GM12878 (cell line): ENCODE measurements around the gene GALP. TPM values are rescaled to one million over a fixed set of nuclear protein-coding genes. Genes with fewer than 3 reads are reported as not detected.

Source experiments
- ATAC-seq: fragments of 200-7000 bp; cut with Tn5 transposase; 3 replicates; pipeline ENCODE4 v1.9.1; 2020; ENCODE audit warnings: mild to moderate bottlenecking, moderate library complexity
- BruUV-seq: library from RNA; stranded (reverse); fragments of 400-500 nt; replicated peaks from 2 replicates; lab custom pipeline; 2021; lab: Mats Ljungman, UMichigan
- CTCF ChIA-PET: fragments of 300-600 bp; sonication (Branson Sonifier 250); formaldehyde crosslinking; extraction: SDS; loops from one replicate; lab custom pipeline; 2021; ENCODE audit warnings: inconsistent platforms; lab: Yijun Ruan, JAX
- POLR2A ChIA-PET: fragments of 350-600 bp; formaldehyde crosslinking; extraction: SDS; loops from one replicate; lab custom pipeline; 2021; ENCODE audit warnings: inconsistent platforms; lab: Charles Lee
- RAD21 ChIA-PET: fragments of 300-600 bp; sonication (Branson Sonifier 250); formaldehyde crosslinking; loops from one replicate; lab custom pipeline; 2023; ENCODE audit warnings: antibody characterized with exemption; ENCODE audit not compliant: unreplicated experiment; lab: Charles Lee
- SMC1A ChIA-PET: fragments of 300-600 bp; sonication (Branson Sonifier 250); formaldehyde crosslinking; loops from one replicate; lab custom pipeline; 2023; ENCODE audit not compliant: unreplicated experiment, uncharacterized antibody; lab: Charles Lee
- DNase-seq: peaks from one replicate; pipeline ENCODE4 v3.0.0-alpha.2; 2011; ENCODE audit warnings: low read depth, low spot score
- FAIRE-seq: peaks from 3 replicates; lab custom pipeline; 2011; peaks lifted over from hg19 to GRCh38; lab: Jason Lieb, UNC
- H2AFZ ChIP-seq: 2 replicates; pipeline ENCODE4 v1.6.0; 2011; ENCODE audit warnings: low read depth, low read length, control low read depth; ENCODE audit not compliant: control insufficient read depth
- H3K27ac ChIP-seq: 2 replicates; pipeline ENCODE4 v1.5.1; 2011; ENCODE audit warnings: control low read depth; ENCODE audit not compliant: control insufficient read depth, insufficient read depth
- H3K27me3 ChIP-seq, 2 experiments: replicated peaks in 1 of 2; 2 replicates each; pipeline versions ENCODE4 v1.6.0 to v1.6.1; 2011; ENCODE audit warnings: low read length in 1 of 2; ENCODE audit not compliant: control insufficient read depth in 2 of 2, insufficient read depth in 2 of 2
- H3K36me3 ChIP-seq, 2 experiments: 2 replicates each; pipeline ENCODE4 v1.5.1; 2011; ENCODE audit warnings: low read length in 1 of 2; ENCODE audit not compliant: control insufficient read depth in 2 of 2, insufficient read depth in 2 of 2
- H3K4me1 ChIP-seq: 2 replicates; pipeline ENCODE4 v1.6.1; 2011; ENCODE audit warnings: mild to moderate bottlenecking, low read length, moderate library complexity, mixed read lengths; ENCODE audit not compliant: control insufficient read depth, insufficient read depth
- H3K4me2 ChIP-seq: 2 replicates; pipeline ENCODE4 v1.6.0; 2011; ENCODE audit warnings: control low read depth; ENCODE audit not compliant: control insufficient read depth, insufficient read depth
- H3K4me3 ChIP-seq: fragments of 200-600 bp; sonication (generic); 2 replicates; pipeline ENCODE4 v1.5.1; 2016
- H3K79me2 ChIP-seq: 2 replicates; pipeline ENCODE4 v1.6.0; 2011; ENCODE audit warnings: low read length; ENCODE audit not compliant: control insufficient read depth, insufficient read depth
- H3K9ac ChIP-seq: 2 replicates; pipeline ENCODE4 v1.8.0; 2011; ENCODE audit warnings: low read length, control low read depth, mixed read lengths; ENCODE audit not compliant: control insufficient read depth, insufficient read depth
- H3K9me3 ChIP-seq: replicated peaks from 3 replicates; pipeline ENCODE4 v1.5.1; 2011; ENCODE audit warnings: mild to moderate bottlenecking, low read length; ENCODE audit not compliant: control insufficient read depth, insufficient read depth
- H4K20me1 ChIP-seq: 2 replicates; pipeline ENCODE4 v1.6.0; 2011; ENCODE audit not compliant: control insufficient read depth, insufficient read depth
- BHLHE40 ChIP-seq, 2 experiments: fragments of 450-650 bp in 1 of 2; IDR thresholded peaks; 2 replicates each; pipeline ENCODE4 v1.6.1; 2011 to 2017; ENCODE audit warnings: low read depth in 2 of 2, borderline replicate concordance in 1 of 2, improper control_type of control experiment in 1 of 2, low read length in 1 of 2, mild to moderate bottlenecking in 1 of 2
- RB1 ChIP-seq: fragments of 450-650 bp; formaldehyde crosslinking; IDR thresholded peaks from 2 replicates; pipeline ENCODE4 v1.6.1; 2017; ENCODE audit warnings: mild to moderate bottlenecking, borderline replicate concordance
- RFX5 ChIP-seq: IDR thresholded peaks from 2 replicates; pipeline ENCODE4 v1.6.1; 2011; ENCODE audit warnings: low read depth, low read length, improper control_type of control experiment
- SMAD1 ChIP-seq: fragments of 450-650 bp; IDR thresholded peaks from 2 replicates; pipeline ENCODE4 v1.6.1; 2018; ENCODE audit warnings: mild to moderate bottlenecking, low read depth; ENCODE audit not compliant: partially characterized antibody
- STAT1 ChIP-seq: fragments of 450-650 bp; conservative IDR thresholded peaks from 2 replicates; pipeline ENCODE4 v1.6.1; 2014; ENCODE audit warnings: antibody characterized with exemption, mild to moderate bottlenecking
- WGBS: methylation state at CpG from one replicate; pipeline ENCODE4 v1.1.6; 2016; ENCODE audit warnings: low lambda C conversion rate; ENCODE audit not compliant: insufficient replicate concordance, insufficient coverage; ENCODE audit errors: missing lambda C conversion rate; 5-methylcytosine and 5-hydroxymethylcytosine counted together
- in situ Hi-C: fragments of 300-500 bp; cut with MboI; formaldehyde crosslinking; loops from 9 replicates; pipeline ENCODE4 v1.14.3; 2018; ENCODE audit warnings: mixed read lengths
- intact Hi-C: fragments of 100-400 bp; cut with micrococcal nuclease; formaldehyde crosslinking; loops from one replicate; pipeline ENCODE4 v1.14.2; 2022; ENCODE audit not compliant: unreplicated experiment
- polyA plus RNA-seq, 11 experiments: library from polyadenylated mRNA; depleted of rRNA in 4 of 11; unstranded in 6 of 11; stranded (reverse) in 5 of 11; fragments of >200 nt; fragmentation: Nextera tagmentation in 4 of 11; fragmentation: Illumina TruSeq in 1 of 11; extraction: Ambion mirVana in 4 of 11; extraction: Trizol in 1 of 11; gene quantifications; 1 replicate in 1 of 11; 2 replicates in 10 of 11; pipeline versions ENCODE4 v1.2.1 to v1.2.3, GENCODE V29; 2011 to 2016; ENCODE audit warnings: inconsistent platforms in 2 of 11, missing spikeins in 2 of 11, low read depth in 1 of 11
- total RNA-seq, 4 experiments: library from RNA; depleted of rRNA in 3 of 4; stranded (reverse); fragments of >200 nt in 3 of 4; fragmentation: Illumina TruSeq in 1 of 4; extraction: Trizol in 1 of 4; gene quantifications; 2 replicates each; pipeline versions ENCODE4 v1.2.1 to v1.2.3, GENCODE V29; 2013 to 2021
- TF ChIP-seq, protein P1 (sequence below): fragments of 450-650 bp; IDR thresholded peaks from 2 replicates; pipeline ENCODE4 v1.6.1; 2018; ENCODE audit warnings: mild to moderate bottlenecking, low read depth, moderate library complexity; ENCODE audit not compliant: partially characterized antibody
- TF ChIP-seq, protein P2 (sequence below): IDR thresholded peaks from 2 replicates; pipeline ENCODE4 v1.6.1; 2012; ENCODE audit warnings: low read depth, low read length, improper control_type of control experiment
- TF ChIP-seq, protein P3 (sequence below): fragments of 450-650 bp; formaldehyde crosslinking; IDR thresholded peaks from 2 replicates; pipeline ENCODE4 v1.4.0; 2022; ENCODE audit warnings: mild to moderate bottlenecking, moderate library complexity
- TF ChIP-seq, protein P4 (sequence below): fragments of 450-650 bp; IDR thresholded peaks from 2 replicates; pipeline ENCODE4 v1.6.1; 2017; ENCODE audit warnings: mild to moderate bottlenecking, moderate library complexity
- TF ChIP-seq, protein P5 (sequence below): IDR thresholded peaks from 2 replicates; pipeline ENCODE4 v1.6.1; 2012; ENCODE audit warnings: low read length, inconsistent platforms

The GALP gene
- total and polyA plus RNA-seq, 10 of the 15 experiments (the other 5 are each of a cell fraction or from before 2014, with no cell fraction given) = not detected

DNA sequence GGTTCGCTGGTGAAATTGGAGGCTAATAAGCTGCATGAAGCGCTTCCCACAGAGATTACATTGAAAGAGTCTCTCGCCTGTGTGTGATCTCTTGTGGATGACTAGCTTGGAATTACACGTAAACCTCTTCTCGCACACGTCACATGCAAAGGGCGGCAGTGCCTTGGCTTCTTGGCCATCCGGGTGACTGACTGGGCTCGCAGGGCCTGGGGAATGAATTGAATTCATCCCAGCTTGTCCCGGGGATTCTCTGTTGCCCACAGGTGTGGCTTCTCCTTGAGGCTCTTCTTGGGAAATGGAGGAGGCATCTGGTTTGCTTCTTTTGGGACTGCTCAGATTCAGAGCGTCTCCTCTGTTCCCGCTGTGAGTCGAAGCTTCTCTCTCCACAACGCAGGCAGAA lies 46.0 kb downstream of the GALP start (continued):
- TF ChIP-seq, protein P1, sequence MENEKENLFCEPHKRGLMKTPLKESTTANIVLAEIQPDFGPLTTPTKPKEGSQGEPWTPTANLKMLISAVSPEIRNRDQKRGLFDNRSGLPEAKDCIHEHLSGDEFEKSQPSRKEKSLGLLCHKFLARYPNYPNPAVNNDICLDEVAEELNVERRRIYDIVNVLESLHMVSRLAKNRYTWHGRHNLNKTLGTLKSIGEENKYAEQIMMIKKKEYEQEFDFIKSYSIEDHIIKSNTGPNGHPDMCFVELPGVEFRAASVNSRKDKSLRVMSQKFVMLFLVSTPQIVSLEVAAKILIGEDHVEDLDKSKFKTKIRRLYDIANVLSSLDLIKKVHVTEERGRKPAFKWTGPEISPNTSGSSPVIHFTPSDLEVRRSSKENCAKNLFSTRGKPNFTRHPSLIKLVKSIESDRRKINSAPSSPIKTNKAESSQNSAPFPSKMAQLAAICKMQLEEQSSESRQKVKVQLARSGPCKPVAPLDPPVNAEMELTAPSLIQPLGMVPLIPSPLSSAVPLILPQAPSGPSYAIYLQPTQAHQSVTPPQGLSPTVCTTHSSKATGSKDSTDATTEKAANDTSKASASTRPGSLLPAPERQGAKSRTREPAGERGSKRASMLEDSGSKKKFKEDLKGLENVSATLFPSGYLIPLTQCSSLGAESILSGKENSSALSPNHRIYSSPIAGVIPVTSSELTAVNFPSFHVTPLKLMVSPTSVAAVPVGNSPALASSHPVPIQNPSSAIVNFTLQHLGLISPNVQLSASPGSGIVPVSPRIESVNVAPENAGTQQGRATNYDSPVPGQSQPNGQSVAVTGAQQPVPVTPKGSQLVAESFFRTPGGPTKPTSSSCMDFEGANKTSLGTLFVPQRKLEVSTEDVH = no peak
- TF ChIP-seq RFX5 (no peak), RB1 (no peak)

DNA sequence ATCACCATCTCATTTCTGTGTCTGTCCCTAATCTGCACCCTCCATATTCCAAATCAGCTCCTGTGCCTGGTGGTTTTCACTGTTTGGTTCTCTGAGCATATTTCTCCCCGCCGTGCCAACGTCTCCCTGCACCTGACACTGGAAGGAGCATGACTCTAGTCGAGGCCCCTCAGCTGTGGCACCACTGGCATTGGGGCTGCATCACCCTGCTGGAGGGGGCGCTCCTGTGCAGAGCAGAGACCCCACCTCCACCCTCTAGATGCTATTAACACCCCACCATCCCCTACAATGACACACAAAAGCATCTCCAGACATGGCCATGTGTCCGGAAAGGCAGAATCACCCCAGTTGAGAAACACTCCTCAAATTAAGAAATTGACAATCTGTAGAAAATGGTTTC lies 47.1 kb downstream of the GALP start:
- no peak for ATAC-seq
- no peak overlapping the region for H3K4me3 ChIP-seq
- WGBS = 68% methylated on average over 6 of the region's 6 CpGs
- H3K27me3 ChIP-seq = no peaks in the 10 kb centered on the region
- H3K9me3 ChIP-seq = no peaks in the 10 kb centered on the region
- H3K4me2 ChIP-seq = no peak overlapping the region
- H4K20me1 ChIP-seq = no peaks in the 10 kb centered on the region
- ChIA-PET SMC1A (no interaction called here), CTCF (no interaction called here), POLR2A (no interaction called here), RAD21 (no interaction called here)
- H3K36me3 ChIP-seq = no peaks in the 10 kb centered on the region; a peak in 1 of 4 replicates
- in situ Hi-C loops (no loop called here), intact Hi-C loops (no loop called here)
- no peak overlapping the region for H3K27ac ChIP-seq
- no peak overlapping the region for H3K9ac ChIP-seq
- no peak for FAIRE-seq
- H2AFZ ChIP-seq = no peak overlapping the region
- H3K79me2 ChIP-seq = no peaks in the 10 kb centered on the region
- no peaks in the 10 kb centered on the region for H3K4me1 ChIP-seq
- no TSS peak for BruUV-seq
- no peak for DNase-seq
- TF ChIP-seq, protein P2, sequence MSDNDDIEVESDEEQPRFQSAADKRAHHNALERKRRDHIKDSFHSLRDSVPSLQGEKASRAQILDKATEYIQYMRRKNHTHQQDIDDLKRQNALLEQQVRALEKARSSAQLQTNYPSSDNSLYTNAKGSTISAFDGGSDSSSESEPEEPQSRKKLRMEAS = no peak
- TF ChIP-seq, protein P3, sequence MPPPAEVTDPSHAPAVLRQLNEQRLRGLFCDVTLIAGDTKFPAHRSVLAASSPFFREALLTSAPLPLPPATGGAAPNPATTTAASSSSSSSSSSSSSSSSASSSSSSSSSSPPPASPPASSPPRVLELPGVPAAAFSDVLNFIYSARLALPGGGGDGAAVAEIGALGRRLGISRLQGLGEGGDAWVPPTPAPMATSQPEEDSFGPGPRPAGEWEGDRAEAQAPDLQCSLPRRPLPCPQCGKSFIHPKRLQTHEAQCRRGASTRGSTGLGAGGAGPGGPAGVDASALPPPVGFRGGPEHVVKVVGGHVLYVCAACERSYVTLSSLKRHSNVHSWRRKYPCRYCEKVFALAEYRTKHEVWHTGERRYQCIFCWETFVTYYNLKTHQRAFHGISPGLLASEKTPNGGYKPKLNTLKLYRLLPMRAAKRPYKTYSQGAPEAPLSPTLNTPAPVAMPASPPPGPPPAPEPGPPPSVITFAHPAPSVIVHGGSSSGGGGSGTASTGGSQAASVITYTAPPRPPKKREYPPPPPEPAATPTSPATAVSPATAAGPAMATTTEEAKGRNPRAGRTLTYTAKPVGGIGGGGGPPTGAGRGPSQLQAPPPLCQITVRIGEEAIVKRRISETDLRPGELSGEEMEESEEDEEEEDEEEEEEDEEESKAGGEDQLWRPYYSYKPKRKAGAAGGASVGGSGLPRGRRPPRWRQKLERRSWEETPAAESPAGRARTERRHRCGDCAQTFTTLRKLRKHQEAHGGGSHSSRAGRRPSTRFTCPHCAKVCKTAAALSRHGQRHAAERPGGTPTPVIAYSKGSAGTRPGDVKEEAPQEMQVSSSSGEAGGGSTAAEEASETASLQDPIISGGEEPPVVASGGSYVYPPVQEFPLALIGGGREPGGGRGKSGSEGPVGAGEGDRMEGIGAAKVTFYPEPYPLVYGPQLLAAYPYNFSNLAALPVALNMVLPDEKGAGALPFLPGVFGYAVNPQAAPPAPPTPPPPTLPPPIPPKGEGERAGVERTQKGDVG (CRISPR knock-in tag) = no peak
- TF ChIP-seq, protein P4, sequence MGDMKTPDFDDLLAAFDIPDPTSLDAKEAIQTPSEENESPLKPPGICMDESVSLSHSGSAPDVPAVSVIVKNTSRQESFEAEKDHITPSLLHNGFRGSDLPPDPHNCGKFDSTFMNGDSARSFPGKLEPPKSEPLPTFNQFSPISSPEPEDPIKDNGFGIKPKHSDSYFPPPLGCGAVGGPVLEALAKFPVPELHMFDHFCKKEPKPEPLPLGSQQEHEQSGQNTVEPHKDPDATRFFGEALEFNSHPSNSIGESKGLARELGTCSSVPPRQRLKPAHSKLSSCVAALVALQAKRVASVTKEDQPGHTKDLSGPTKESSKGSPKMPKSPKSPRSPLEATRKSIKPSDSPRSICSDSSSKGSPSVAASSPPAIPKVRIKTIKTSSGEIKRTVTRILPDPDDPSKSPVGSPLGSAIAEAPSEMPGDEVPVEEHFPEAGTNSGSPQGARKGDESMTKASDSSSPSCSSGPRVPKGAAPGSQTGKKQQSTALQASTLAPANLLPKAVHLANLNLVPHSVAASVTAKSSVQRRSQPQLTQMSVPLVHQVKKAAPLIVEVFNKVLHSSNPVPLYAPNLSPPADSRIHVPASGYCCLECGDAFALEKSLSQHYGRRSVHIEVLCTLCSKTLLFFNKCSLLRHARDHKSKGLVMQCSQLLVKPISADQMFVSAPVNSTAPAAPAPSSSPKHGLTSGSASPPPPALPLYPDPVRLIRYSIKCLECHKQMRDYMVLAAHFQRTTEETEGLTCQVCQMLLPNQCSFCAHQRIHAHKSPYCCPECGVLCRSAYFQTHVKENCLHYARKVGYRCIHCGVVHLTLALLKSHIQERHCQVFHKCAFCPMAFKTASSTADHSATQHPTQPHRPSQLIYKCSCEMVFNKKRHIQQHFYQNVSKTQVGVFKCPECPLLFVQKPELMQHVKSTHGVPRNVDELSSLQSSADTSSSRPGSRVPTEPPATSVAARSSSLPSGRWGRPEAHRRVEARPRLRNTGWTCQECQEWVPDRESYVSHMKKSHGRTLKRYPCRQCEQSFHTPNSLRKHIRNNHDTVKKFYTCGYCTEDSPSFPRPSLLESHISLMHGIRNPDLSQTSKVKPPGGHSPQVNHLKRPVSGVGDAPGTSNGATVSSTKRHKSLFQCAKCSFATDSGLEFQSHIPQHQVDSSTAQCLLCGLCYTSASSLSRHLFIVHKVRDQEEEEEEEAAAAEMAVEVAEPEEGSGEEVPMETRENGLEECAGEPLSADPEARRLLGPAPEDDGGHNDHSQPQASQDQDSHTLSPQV = no peak
- no peak for TF ChIP-seq SMAD1
- no peak for TF ChIP-seq STAT1
- TF ChIP-seq BHLHE40 (IDR thresholded peaks at IDR 0.05; ENCODE audit: borderline replicate concordance in 1 of 2, low read depth in 2 of 2, low read length in 1 of 2) = no peak
- TF ChIP-seq, protein P5, sequence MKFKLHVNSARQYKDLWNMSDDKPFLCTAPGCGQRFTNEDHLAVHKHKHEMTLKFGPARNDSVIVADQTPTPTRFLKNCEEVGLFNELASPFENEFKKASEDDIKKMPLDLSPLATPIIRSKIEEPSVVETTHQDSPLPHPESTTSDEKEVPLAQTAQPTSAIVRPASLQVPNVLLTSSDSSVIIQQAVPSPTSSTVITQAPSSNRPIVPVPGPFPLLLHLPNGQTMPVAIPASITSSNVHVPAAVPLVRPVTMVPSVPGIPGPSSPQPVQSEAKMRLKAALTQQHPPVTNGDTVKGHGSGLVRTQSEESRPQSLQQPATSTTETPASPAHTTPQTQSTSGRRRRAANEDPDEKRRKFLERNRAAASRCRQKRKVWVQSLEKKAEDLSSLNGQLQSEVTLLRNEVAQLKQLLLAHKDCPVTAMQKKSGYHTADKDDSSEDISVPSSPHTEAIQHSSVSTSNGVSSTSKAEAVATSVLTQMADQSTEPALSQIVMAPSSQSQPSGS = no peak
